DND-41 (cell line): Measurements from ENCODE around the gene ACBD6.

Experiments
- ATAC-seq: fragments of 200-7000 bp; cut with Tn5 transposase; 3 replicates; pipeline ENCODE4 v1.9.1; 2021; ENCODE audit warnings: low read depth; ENCODE audit not compliant: insufficient read depth
- DNase-seq: peaks from one replicate; pipeline ENCODE4 v3.0.0-alpha.2; 2020
- H2AFZ ChIP-seq: 2 replicates; pipeline ENCODE4 v1.6.0; 2012; ENCODE audit warnings: low read depth, low read length
- H3K27ac ChIP-seq: 2 replicates; pipeline ENCODE4 v1.5.1; 2012; ENCODE audit warnings: low read length, inconsistent platforms
- H3K27me3 ChIP-seq: fragments of 200-600 bp; sonication (generic); 2 replicates; pipeline ENCODE4 v1.6.0; 2012; ENCODE audit warnings: low read length, mild to moderate bottlenecking, inconsistent platforms; ENCODE audit not compliant: insufficient read depth, poor library complexity
- H3K36me3 ChIP-seq: 2 replicates; pipeline ENCODE4 v1.5.1; 2012; ENCODE audit warnings: low read length, inconsistent platforms; ENCODE audit not compliant: insufficient read depth
- H3K4me1 ChIP-seq: 2 replicates; pipeline ENCODE4 v1.5.1; 2012; ENCODE audit warnings: mild to moderate bottlenecking, low read length; ENCODE audit not compliant: insufficient read depth
- H3K4me2 ChIP-seq: 2 replicates; pipeline ENCODE4 v1.6.0; 2012; ENCODE audit warnings: mild to moderate bottlenecking, moderate library complexity, low read length, inconsistent platforms; ENCODE audit not compliant: insufficient read depth
- H3K4me3 ChIP-seq, 2 experiments: fragments of 200-600 bp in 1 of 2; shearing (Covaris generic) in 1 of 2; 2 replicates each; pipeline ENCODE4 v1.5.1; 2012 to 2016; ENCODE audit warnings: inconsistent platforms in 2 of 2, low read length in 2 of 2, mild to moderate bottlenecking in 2 of 2, low read depth in 1 of 2, moderate library complexity in 1 of 2
- H3K79me2 ChIP-seq: 2 replicates; pipeline ENCODE4 v1.6.0; 2012; ENCODE audit warnings: low read length, inconsistent platforms; ENCODE audit not compliant: insufficient read depth
- H3K9ac ChIP-seq: 2 replicates; pipeline ENCODE4 v1.6.0; 2012; ENCODE audit warnings: low read depth, mild to moderate bottlenecking, inconsistent platforms, low read length, moderate library complexity
- H3K9me3 ChIP-seq: 2 replicates; pipeline ENCODE4 v1.5.1; 2012; ENCODE audit warnings: low read length, moderate library complexity, mild to moderate bottlenecking, inconsistent platforms; ENCODE audit not compliant: insufficient read depth, severe bottlenecking
- H4K20me1 ChIP-seq: 2 replicates; pipeline ENCODE4 v1.6.0; 2012; ENCODE audit warnings: low read length; ENCODE audit not compliant: insufficient read depth
- CTCF ChIP-seq: IDR thresholded peaks from 2 replicates; pipeline ENCODE4 v1.5.1; 2012; ENCODE audit warnings: borderline replicate concordance, low read length, moderate library complexity, mild to moderate bottlenecking; ENCODE audit not compliant: poor library complexity, severe bottlenecking; ENCODE audit errors: extremely low read depth
- EZH2 ChIP-seq: IDR thresholded peaks from 3 replicates; pipeline ENCODE4 v1.6.1; 2012; ENCODE audit warnings: borderline replicate concordance, low read depth, mild to moderate bottlenecking, moderate library complexity, low read length, inconsistent platforms; ENCODE audit not compliant: severe bottlenecking

ACBD6 gene

GRCh38 chr1:180433873-180434272 lies 68.5 kb downstream of the ACBD6 start:
- Histone ChIP-seq H3K4me2 (no peak overlapping the region), H2AFZ (no peak overlapping the region), H3K9ac (no peak overlapping the region), H3K27me3 (no peaks in the 10 kb centered on the region), H4K20me1 (peaks cover 3% of the 10 kb centered on the region; the same call in 1 of the 2 replicates), H3K79me2 (peaks cover 40% of the 10 kb centered on the region), H3K4me3 (no peak overlapping the region), H3K4me1 (no peaks in the 10 kb centered on the region), H3K36me3 (peaks cover 9% of the 10 kb centered on the region; the same call in 1 of the 2 replicates), H3K9me3 (no peaks in the 10 kb centered on the region), H3K27ac (no peak overlapping the region)
- ATAC-seq (no peak), DNase-seq (no peak)
- TF ChIP-seq EZH2 (no peak), CTCF (no peak)

DNA sequence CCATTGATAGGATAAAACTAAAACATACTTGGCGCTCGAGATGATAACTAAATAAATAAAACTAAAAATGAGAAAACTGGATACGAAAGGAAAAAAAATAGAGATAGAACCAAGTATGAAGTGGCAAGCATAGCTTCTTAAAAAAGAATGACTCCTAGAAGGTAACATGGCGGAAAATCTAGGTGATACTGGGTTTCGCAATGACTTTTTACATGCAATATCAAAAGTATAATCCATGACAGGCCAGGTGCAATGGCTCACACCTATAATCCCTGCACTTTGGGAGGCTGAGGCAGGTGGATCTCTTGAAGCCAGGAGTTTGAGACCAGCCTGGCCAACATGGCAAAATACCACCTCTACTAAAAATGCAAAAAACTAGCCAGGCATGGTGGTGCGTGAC lies 70.7 kb downstream of the ACBD6 start:
- Histone ChIP-seq H3K4me3 (no peak overlapping the region), H3K9me3 (no peaks in the 10 kb centered on the region), H3K27me3 (no peaks in the 10 kb centered on the region), H3K4me2 (no peak overlapping the region), H3K79me2 (peaks cover 35% of the 10 kb centered on the region), H3K9ac (no peak overlapping the region), H4K20me1 (peaks cover 3% of the 10 kb centered on the region; the same call in 1 of the 2 replicates), H3K27ac (no peak overlapping the region), H3K36me3 (peaks cover 4% of the 10 kb centered on the region; the same call in 1 of the 2 replicates), H3K4me1 (no peaks in the 10 kb centered on the region), H2AFZ (no peak overlapping the region)
- DNase-seq (no peak), ATAC-seq (no peak)
- TF ChIP-seq EZH2 (no peak), CTCF (no peak)

DNA sequence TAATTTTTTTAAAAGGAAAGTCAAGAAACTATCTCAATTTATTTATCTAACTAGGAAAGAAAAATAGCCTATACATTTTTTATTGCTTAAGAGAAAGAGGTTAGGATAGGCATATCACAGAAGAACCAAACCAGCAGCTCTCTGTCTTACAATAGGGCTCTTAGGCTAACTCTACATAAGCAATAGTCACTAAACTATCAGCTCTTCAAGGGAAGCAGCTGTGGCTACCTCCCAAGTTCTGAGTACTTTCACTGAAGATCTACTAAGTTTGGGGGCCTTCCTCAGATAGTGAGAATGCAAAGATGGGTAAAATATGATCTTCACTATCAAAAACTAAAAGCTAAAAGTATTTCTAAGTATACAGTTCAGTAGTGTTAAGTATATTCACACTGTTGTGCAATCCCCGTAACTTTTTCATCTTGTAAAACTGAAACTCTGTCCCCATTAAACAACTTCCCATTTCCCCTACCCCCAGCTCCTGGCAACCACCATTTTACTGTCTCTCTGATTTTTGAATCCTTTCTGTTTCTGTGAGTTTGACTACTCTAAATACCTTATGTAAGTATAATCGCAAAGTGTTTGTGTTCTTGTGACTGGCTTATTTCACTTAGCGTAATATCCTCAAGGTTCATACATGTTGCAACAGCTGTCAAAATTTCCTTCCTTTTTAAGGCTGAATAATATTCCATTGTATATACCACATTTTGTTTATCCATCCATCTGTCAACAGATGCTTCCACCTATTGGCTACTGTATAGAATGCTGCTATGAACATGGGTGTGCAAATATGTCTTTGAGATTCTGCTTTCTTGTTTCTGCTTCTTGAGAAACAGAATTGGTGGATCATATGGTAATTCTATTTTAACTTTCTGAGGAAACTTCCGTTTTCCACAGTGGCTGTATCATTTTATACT lies 73.3 kb downstream of the ACBD6 start:
- Histone ChIP-seq H3K4me1 (no peaks in the 10 kb centered on the region), H2AFZ (no peak overlapping the region), H3K79me2 (peaks cover 34% of the 10 kb centered on the region), H3K27me3 (no peaks in the 10 kb centered on the region), H4K20me1 (peaks cover 3% of the 10 kb centered on the region; the same call in 1 of the 2 replicates), H3K4me2 (no peak overlapping the region), H3K9ac (no peak overlapping the region), H3K36me3 (peaks cover 4% of the 10 kb centered on the region; the same call in 1 of the 2 replicates), H3K9me3 (no peaks in the 10 kb centered on the region), H3K4me3 (no peak overlapping the region), H3K27ac (no peak overlapping the region)
- DNase-seq (no peak), ATAC-seq (no peak)
- TF ChIP-seq EZH2 = no peak
- no peak for TF ChIP-seq CTCF
